HEK293 (cell line): ENCODE measurements around the gene SPTBN1.

Experiments used
- CTCF ChIA-PET: fragments of 350-600 bp; formaldehyde crosslinking; extraction: SDS; loops from one replicate; lab custom pipeline; 2021; ENCODE audit warnings: antibody characterized with exemption; lab: Yijun Ruan, JAX
- POLR2A ChIA-PET: fragments of 300-600 bp; formaldehyde crosslinking; extraction: SDS; loops from one replicate; lab custom pipeline; 2020; ENCODE audit warnings: antibody characterized with exemption, inconsistent platforms; lab: Yijun Ruan, JAX
- H3K27ac ChIP-seq: fragments of 200-500 bp; sonication (Bioruptor generic); 2 replicates; pipeline ENCODE4 v1.5.1; 2014; ENCODE audit warnings: low read depth, low read length, control low read depth, inconsistent platforms; ENCODE audit errors: extremely low read depth
- H3K36me3 ChIP-seq, 2 experiments: fragments of 200-500 bp in 1 of 2; sonication (Bioruptor generic) in 1 of 2; 1 replicate in 1 of 2; 2 replicates in 1 of 2; pipeline ENCODE4 v1.5.1; 2014 to 2017; ENCODE audit warnings: inconsistent platforms in 2 of 2, low read length in 2 of 2; ENCODE audit not compliant: control insufficient read depth in 2 of 2, insufficient read depth in 1 of 2
- H3K4me1 ChIP-seq: fragments of 200-500 bp; sonication (Bioruptor generic); 2 replicates; pipeline ENCODE4 v1.5.1; 2014; ENCODE audit warnings: mild to moderate bottlenecking, low read length, inconsistent platforms; ENCODE audit not compliant: control insufficient read depth, insufficient read depth
- H3K4me3 ChIP-seq: 2 replicates; pipeline ENCODE4 v1.5.1; 2011; ENCODE audit warnings: low read depth, mild to moderate bottlenecking, control low read depth, low read length, moderate library complexity
- H3K9me3 ChIP-seq: fragments of 200-500 bp; sonication (Bioruptor generic); 2 replicates; pipeline ENCODE4 v1.5.1; 2014; ENCODE audit warnings: low read depth, low read length, inconsistent platforms; ENCODE audit not compliant: control insufficient read depth, insufficient read depth
- EGR2 ChIP-seq: fragments of 450-650 bp; formaldehyde crosslinking; IDR thresholded peaks from 2 replicates; pipeline ENCODE4 v1.5.1; 2016; ENCODE audit warnings: low read depth, missing biosample characterization, missing genetic modification characterization
- HOXC10 ChIP-seq: sonication (generic); formaldehyde crosslinking; IDR thresholded peaks from 2 replicates; pipeline ENCODE4 v1.8.1; 2023; ENCODE audit warnings: mild to moderate bottlenecking, missing genetic modification reagents
- OSR2 ChIP-seq: fragments of 450-650 bp; formaldehyde crosslinking; IDR thresholded peaks from 2 replicates; pipeline ENCODE4 v1.5.1; 2016; ENCODE audit warnings: missing biosample characterization, missing genetic modification characterization
- SCRT2 ChIP-seq: fragments of 450-650 bp; formaldehyde crosslinking; IDR thresholded peaks from 2 replicates; pipeline ENCODE4 v1.5.1; 2016; ENCODE audit warnings: missing biosample characterization, missing genetic modification characterization
- YY1 ChIP-seq: fragments of 450-650 bp; formaldehyde crosslinking; IDR thresholded peaks from 2 replicates; pipeline ENCODE4 v1.5.1; 2018; ENCODE audit warnings: missing biosample characterization, missing genetic modification characterization
- ZEB2 ChIP-seq: fragments of 450-650 bp; formaldehyde crosslinking; IDR thresholded peaks from 2 replicates; pipeline ENCODE4 v1.5.1; 2016; ENCODE audit warnings: missing biosample characterization, missing genetic modification characterization
- ZFHX2 ChIP-seq: fragments of 450-650 bp; formaldehyde crosslinking; conservative IDR thresholded peaks from 2 replicates; pipeline ENCODE4 v1.5.1; 2016; ENCODE audit warnings: missing biosample characterization, missing genetic modification characterization
- ZFP69B ChIP-seq: fragments of 450-650 bp; formaldehyde crosslinking; IDR thresholded peaks from 2 replicates; pipeline ENCODE4 v1.5.1; 2016; ENCODE audit warnings: missing biosample characterization, missing genetic modification characterization
- ZNF169 ChIP-seq: fragments of 450-650 bp; formaldehyde crosslinking; IDR thresholded peaks from 2 replicates; pipeline ENCODE4 v1.5.1; 2016; ENCODE audit warnings: missing biosample characterization, missing genetic modification characterization
- ZNF2 ChIP-seq: fragments of 450-650 bp; formaldehyde crosslinking; IDR thresholded peaks from 2 replicates; pipeline ENCODE4 v1.5.1; 2016; ENCODE audit warnings: missing biosample characterization, missing genetic modification characterization
- ZNF266 ChIP-seq: fragments of 450-650 bp; formaldehyde crosslinking; IDR thresholded peaks from 2 replicates; pipeline ENCODE4 v1.5.1; 2016; ENCODE audit warnings: missing biosample characterization, missing genetic modification characterization, low read depth
- ZNF426 ChIP-seq: fragments of 450-650 bp; formaldehyde crosslinking; IDR thresholded peaks from 2 replicates; pipeline ENCODE4 v1.5.1; 2017; ENCODE audit warnings: missing biosample characterization, missing genetic modification characterization, mild to moderate bottlenecking, inconsistent platforms, moderate library complexity
- ZNF501 ChIP-seq: fragments of 450-650 bp; formaldehyde crosslinking; IDR thresholded peaks from 2 replicates; pipeline ENCODE4 v1.5.1; 2016; ENCODE audit warnings: missing biosample characterization, missing genetic modification characterization
- ZNF561 ChIP-seq: fragments of 450-650 bp; IDR thresholded peaks from 2 replicates; pipeline ENCODE4 v1.5.1; 2018; ENCODE audit warnings: missing biosample characterization, missing genetic modification characterization, borderline replicate concordance
- ZNF626 ChIP-seq: fragments of 450-650 bp; sonication (Bioruptor Pico); formaldehyde crosslinking; IDR thresholded peaks from 2 replicates; pipeline ENCODE4 v1.5.1; 2018; ENCODE audit warnings: missing biosample characterization, missing genetic modification characterization, inconsistent platforms
- ZNF664 ChIP-seq: fragments of 450-650 bp; formaldehyde crosslinking; IDR thresholded peaks from 2 replicates; pipeline ENCODE4 v1.5.1; 2016; ENCODE audit warnings: missing biosample characterization, missing genetic modification characterization
- ZNF707 ChIP-seq: fragments of 450-650 bp; formaldehyde crosslinking; IDR thresholded peaks from 2 replicates; pipeline ENCODE4 v1.5.1; 2016; ENCODE audit warnings: missing biosample characterization, missing genetic modification characterization
- ZNF777 ChIP-seq: fragments of 450-650 bp; formaldehyde crosslinking; IDR thresholded peaks from 2 replicates; pipeline ENCODE4 v1.5.1; 2017; ENCODE audit warnings: missing biosample characterization, missing genetic modification characterization, borderline replicate concordance
- ZXDB ChIP-seq: fragments of 450-650 bp; formaldehyde crosslinking; IDR thresholded peaks from 2 replicates; pipeline ENCODE4 v1.5.1; 2016; ENCODE audit warnings: missing biosample characterization, missing genetic modification characterization
- TF ChIP-seq, protein P1 (sequence below): fragments of 450-650 bp; formaldehyde crosslinking; IDR thresholded peaks from 2 replicates; pipeline ENCODE4 v1.5.1; 2017; ENCODE audit warnings: missing biosample characterization, missing genetic modification characterization
- TF ChIP-seq, protein P2 (sequence below): fragments of 450-650 bp; formaldehyde crosslinking; IDR thresholded peaks from 2 replicates; pipeline ENCODE4 v1.5.1; 2016; ENCODE audit warnings: missing biosample characterization, missing genetic modification characterization
- TF ChIP-seq, protein P3 (sequence below): fragments of 450-650 bp; formaldehyde crosslinking; IDR thresholded peaks from 2 replicates; pipeline ENCODE4 v1.5.1; 2016; ENCODE audit warnings: missing biosample characterization, missing genetic modification characterization

Gene SPTBN1

DNA sequence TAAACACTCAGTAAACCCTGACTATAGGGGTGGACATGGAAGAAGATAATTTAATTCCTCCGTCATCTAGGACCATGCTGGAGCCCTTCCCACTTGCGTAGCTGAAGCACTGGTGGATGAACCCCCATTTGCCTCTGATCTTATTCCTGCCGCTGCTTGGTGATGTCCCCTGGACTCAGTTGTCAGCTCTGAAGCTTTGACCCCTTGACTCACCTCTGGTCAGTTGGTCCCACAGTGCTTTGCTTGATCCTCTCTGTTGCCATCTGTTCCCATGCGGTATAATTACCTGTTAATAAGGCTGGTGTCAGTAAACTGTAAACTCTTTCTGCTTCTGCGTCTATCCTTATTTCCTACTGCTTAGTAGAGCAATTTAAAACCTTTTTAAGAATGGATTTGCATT, 126.9 kb downstream of the SPTBN1 start (continued):
- no peak for TF ChIP-seq ZEB2 (tag by site-specific recombination)
- no peak for TF ChIP-seq ZNF664 (tag by site-specific recombination)

DNA sequence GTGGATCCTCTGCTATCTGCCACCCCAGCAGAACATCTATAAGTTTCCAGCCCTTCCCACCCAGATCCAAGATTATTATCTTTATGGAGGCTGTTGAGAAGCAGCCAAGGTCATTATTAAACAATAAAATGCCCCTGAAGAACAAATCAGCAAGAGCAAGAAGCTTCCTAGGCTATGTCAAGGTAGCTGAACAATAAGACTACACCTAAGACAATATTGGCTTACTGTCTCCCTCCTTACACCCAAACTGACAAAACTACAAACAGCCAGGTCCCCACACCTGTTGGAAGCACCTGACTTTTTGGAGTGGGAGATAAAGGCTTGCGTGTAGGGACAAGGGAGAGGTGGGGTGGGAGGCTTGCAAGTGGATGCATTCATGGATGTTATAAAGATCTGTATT, 128.5 kb downstream of the SPTBN1 start:
- H3K4me3 ChIP-seq, result no peak overlapping the region
- no peak overlapping the region for H3K27ac ChIP-seq
- ChIA-PET POLR2A (no interaction called here), CTCF (no interaction called here)
- peak; percentile 83 for TF ChIP-seq ZNF2
- TF ChIP-seq EGR2 (tag by site-specific recombination), result peak; percentile 46; the same call in 1 of the 2 replicates
- TF ChIP-seq SCRT2 (tag by site-specific recombination), result peak; percentile 59
- TF ChIP-seq ZXDB (tag by site-specific recombination), result peak; percentile 63; the same call in 1 of the 2 replicates
- no peak for TF ChIP-seq ZNF501 (tag by site-specific recombination)
- no peak for TF ChIP-seq ZFP69B (tag by site-specific recombination)
- TF ChIP-seq OSR2 (tag by site-specific recombination), result peak; percentile 80
- H3K4me1 ChIP-seq, result peaks cover 46% of the 10 kb centered on the region
- no peaks in the 10 kb centered on the region for H3K9me3 ChIP-seq
- no peaks in the 10 kb centered on the region for H3K36me3 ChIP-seq

DNA sequence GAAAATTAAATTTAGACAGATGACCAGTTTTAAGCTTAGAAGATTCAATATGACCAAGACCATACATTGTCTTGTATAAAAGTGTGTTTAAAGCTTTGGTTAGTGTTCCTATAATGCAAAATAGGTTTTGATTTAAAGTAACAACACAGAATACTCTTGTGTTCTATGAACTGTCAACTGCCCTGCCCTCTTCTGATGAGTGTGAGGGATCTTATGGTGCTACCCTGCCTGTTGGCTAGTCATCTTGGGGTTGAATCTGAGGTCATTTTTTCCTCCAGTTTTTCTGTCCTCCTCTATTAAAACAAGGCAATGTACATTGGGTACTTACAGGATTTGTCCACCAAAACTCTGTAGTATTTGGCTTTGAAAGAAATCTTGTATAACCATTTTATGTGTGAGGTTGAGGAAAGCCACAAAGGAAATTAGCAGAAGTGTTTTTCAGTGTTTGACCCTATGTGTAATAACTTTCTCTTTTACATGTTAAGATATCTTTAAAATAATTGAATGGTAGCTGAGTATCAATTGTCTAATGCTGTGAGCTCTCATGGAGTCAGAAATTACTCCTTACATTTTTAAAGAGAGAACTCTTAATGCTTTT, 129.1 kb downstream of the SPTBN1 start:
- TF ChIP-seq ZNF777 (tag by site-specific recombination) (no peak), HOXC10 (CRISPR knock-in tag) (no peak), ZNF169 (tag by site-specific recombination) (no peak), YY1 (no peak), ZFHX2 (tag by site-specific recombination) (no peak), ZNF561 (tag by site-specific recombination) (no peak), EGR2 (tag by site-specific recombination) (no peak), ZNF626 (tag by site-specific recombination) (no peak), ZNF707 (no peak), ZNF426 (no peak), ZNF266 (tag by site-specific recombination) (no peak)
- TF ChIP-seq, protein P1, sequence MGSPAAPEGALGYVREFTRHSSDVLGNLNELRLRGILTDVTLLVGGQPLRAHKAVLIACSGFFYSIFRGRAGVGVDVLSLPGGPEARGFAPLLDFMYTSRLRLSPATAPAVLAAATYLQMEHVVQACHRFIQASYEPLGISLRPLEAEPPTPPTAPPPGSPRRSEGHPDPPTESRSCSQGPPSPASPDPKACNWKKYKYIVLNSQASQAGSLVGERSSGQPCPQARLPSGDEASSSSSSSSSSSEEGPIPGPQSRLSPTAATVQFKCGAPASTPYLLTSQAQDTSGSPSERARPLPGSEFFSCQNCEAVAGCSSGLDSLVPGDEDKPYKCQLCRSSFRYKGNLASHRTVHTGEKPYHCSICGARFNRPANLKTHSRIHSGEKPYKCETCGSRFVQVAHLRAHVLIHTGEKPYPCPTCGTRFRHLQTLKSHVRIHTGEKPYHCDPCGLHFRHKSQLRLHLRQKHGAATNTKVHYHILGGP (tag by site-specific recombination), result no peak
- TF ChIP-seq, protein P2, sequence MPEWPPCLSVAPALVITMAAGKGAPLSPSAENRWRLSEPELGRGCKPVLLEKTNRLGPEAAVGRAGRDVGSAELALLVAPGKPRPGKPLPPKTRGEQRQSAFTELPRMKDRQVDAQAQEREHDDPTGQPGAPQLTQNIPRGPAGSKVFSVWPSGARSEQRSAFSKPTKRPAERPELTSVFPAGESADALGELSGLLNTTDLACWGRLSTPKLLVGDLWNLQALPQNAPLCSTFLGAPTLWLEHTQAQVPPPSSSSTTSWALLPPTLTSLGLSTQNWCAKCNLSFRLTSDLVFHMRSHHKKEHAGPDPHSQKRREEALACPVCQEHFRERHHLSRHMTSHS (tag by site-specific recombination), result no peak
- TF ChIP-seq, protein P3, sequence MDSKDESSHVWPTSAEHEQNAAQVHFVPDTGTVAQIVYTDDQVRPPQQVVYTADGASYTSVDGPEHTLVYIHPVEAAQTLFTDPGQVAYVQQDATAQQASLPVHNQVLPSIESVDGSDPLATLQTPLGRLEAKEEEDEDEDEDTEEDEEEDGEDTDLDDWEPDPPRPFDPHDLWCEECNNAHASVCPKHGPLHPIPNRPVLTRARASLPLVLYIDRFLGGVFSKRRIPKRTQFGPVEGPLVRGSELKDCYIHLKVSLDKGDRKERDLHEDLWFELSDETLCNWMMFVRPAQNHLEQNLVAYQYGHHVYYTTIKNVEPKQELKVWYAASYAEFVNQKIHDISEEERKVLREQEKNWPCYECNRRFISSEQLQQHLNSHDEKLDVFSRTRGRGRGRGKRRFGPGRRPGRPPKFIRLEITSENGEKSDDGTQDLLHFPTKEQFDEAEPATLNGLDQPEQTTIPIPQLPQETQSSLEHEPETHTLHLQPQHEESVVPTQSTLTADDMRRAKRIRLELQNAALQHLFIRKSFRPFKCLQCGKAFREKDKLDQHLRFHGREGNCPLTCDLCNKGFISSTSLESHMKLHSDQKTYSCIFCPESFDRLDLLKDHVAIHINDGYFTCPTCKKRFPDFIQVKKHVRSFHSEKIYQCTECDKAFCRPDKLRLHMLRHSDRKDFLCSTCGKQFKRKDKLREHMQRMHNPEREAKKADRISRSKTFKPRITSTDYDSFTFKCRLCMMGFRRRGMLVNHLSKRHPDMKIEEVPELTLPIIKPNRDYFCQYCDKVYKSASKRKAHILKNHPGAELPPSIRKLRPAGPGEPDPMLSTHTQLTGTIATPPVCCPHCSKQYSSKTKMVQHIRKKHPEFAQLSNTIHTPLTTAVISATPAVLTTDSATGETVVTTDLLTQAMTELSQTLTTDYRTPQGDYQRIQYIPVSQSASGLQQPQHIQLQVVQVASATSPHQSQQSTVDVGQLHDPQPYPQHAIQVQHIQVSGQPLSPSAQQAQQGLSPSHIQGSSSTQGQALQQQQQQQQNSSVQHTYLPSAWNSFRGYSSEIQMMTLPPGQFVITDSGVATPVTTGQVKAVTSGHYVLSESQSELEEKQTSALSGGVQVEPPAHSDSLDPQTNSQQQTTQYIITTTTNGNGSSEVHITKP (tag by site-specific recombination), result no peak
- ChIA-PET POLR2A (interaction anchor here (1.0 kb wide), 1 partner anchor 26 kb away, joined by 3 read pairs; no protein-coding TSS in a partner anchor), CTCF (interaction anchor here (1.0 kb wide), 1 partner anchor 22 kb away, joined by 4 read pairs; no protein-coding TSS in a partner anchor)
- H3K4me1 ChIP-seq, result peaks cover 48% of the 10 kb centered on the region
- H3K4me3 ChIP-seq, result no peak overlapping the region
- no peak overlapping the region for H3K27ac ChIP-seq
- no peaks in the 10 kb centered on the region for H3K36me3 ChIP-seq
- no peaks in the 10 kb centered on the region for H3K9me3 ChIP-seq
